GM12892 (cell line): ENCODE results near the gene NXPH1.

Experiments
- POLR2A ChIP-seq: IDR thresholded peaks from 2 replicates; pipeline ENCODE4 v1.6.1; 2011; ENCODE audit warnings: low read depth, low read length, control low read depth
- POLR2AphosphoS5 ChIP-seq: IDR thresholded peaks from 2 replicates; pipeline ENCODE4 v1.6.1; 2011; ENCODE audit warnings: low read depth, low read length, control low read depth

DNA sequence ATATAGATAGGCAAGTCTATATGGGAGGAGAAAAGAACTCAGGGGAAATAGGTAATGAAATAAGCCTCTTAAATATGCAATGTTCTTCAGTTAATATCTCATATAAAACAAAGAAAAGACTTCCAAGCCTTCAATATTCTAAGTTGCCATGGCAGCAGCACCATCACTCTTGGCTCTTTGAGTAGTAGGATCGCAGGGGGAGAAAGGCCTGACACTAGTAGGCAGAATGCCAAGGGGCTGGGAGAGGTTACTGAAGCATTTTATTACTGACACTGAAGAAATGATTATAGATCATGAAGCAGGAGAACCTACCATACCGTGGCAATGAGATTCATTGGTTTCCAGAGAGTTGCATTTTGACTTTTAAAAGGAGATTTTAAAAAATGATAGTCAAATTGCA, 193.9 kb downstream of the NXPH1 start:
- TF ChIP-seq POLR2A (no peak), POLR2AphosphoS5 (no peak)
